Endothelial cell of umbilical vein (primary cell): ENCODE measurements around the gene CEP63. TPM values are rescaled to one million over a fixed set of nuclear protein-coding genes. Genes with fewer than 3 reads are reported as not detected.

ENCODE experiments used
- BruUV-seq: library from RNA; stranded (reverse); fragments of 400-500 nt; replicated peaks from 2 replicates; lab custom pipeline; 2021; lab: Mats Ljungman, UMichigan
- CTCF ChIA-PET: fragments of 300-600, 350-600 bp; sonication (Branson Sonifier 250); formaldehyde crosslinking; loops from one replicate; lab custom pipeline; 2021; ENCODE audit warnings: antibody characterized with exemption, inconsistent platforms; lab: Charles Lee
- POLR2A ChIA-PET: fragments of 300-600, 350-600 bp; sonication (Branson Sonifier 250); formaldehyde crosslinking; loops from one replicate; lab custom pipeline; 2021; ENCODE audit warnings: antibody characterized with exemption, inconsistent platforms; lab: Charles Lee
- DNase-seq: peaks from one replicate; pipeline ENCODE4 v3.0.0-alpha.2; 2011; ENCODE audit warnings: low read depth, low spot score
- FAIRE-seq: peaks from 2 replicates; lab custom pipeline; 2011; peaks lifted over from hg19 to GRCh38; lab: Jason Lieb, UNC
- H2AFZ ChIP-seq: 2 replicates; pipeline ENCODE4 v1.6.0; 2012; ENCODE audit warnings: low read depth, low read length, control low read depth, inconsistent platforms
- H3K27ac ChIP-seq: 2 replicates; pipeline ENCODE4 v1.5.1; 2011; ENCODE audit warnings: low read depth, mild to moderate bottlenecking, control low read depth, low read length, moderate library complexity; ENCODE audit not compliant: insufficient read depth
- H3K27me3 ChIP-seq, 2 experiments: 2 replicates each; pipeline versions ENCODE4 v1.6.0 to v1.6.1; 2011; ENCODE audit warnings: low read length in 2 of 2, mixed read lengths in 1 of 2; ENCODE audit not compliant: control insufficient read depth in 2 of 2, insufficient read depth in 2 of 2
- H3K36me3 ChIP-seq, 2 experiments: 2 replicates in 1 of 2; 3 replicates in 1 of 2; pipeline ENCODE4 v1.5.1; 2011; ENCODE audit warnings: low read length in 2 of 2, mild to moderate bottlenecking in 1 of 2, moderate library complexity in 1 of 2; ENCODE audit not compliant: control insufficient read depth in 2 of 2, insufficient read depth in 2 of 2; ENCODE audit errors: extremely low read depth in 1 of 2
- H3K4me1 ChIP-seq: 3 replicates; pipeline ENCODE4 v1.5.1; 2011; ENCODE audit warnings: mild to moderate bottlenecking, low read length; ENCODE audit not compliant: control insufficient read depth, insufficient read depth; ENCODE audit errors: extremely low read depth
- H3K4me2 ChIP-seq: 2 replicates; pipeline ENCODE4 v1.6.1; 2011; ENCODE audit warnings: low read length, control low read depth, mixed read lengths; ENCODE audit not compliant: insufficient read depth
- H3K4me3 ChIP-seq, 3 experiments: fragments of 200-600 bp in 1 of 3; sonication (generic), shearing (Covaris generic) in 1 of 3; replicated peaks in 1 of 3; 2 replicates each; pipeline ENCODE4 v1.5.1; 2011 to 2016; ENCODE audit warnings: control low read depth in 3 of 3, low read length in 3 of 3, mild to moderate bottlenecking in 2 of 3, inconsistent platforms in 1 of 3, low read depth in 1 of 3, moderate library complexity in 1 of 3; ENCODE audit not compliant: insufficient read depth in 1 of 3
- H3K79me2 ChIP-seq: 2 replicates; pipeline ENCODE4 v1.6.0; 2012; ENCODE audit warnings: low read length, inconsistent platforms; ENCODE audit not compliant: control insufficient read depth, insufficient read depth
- H3K9ac ChIP-seq: replicated peaks from 2 replicates; pipeline ENCODE3; 2011; ENCODE audit warnings: low read length, control low read depth; ENCODE audit not compliant: insufficient read depth; ENCODE audit errors: extremely low read depth
- H3K9me1 ChIP-seq: replicated peaks from 3 replicates; pipeline ENCODE4 v1.6.0; 2011; ENCODE audit warnings: mild to moderate bottlenecking, low read length; ENCODE audit not compliant: control insufficient read depth, insufficient read depth; ENCODE audit errors: extremely low read depth
- H3K9me3 ChIP-seq: replicated peaks from 2 replicates; pipeline ENCODE4 v1.5.1; 2012; ENCODE audit warnings: low read length, inconsistent platforms; ENCODE audit not compliant: control insufficient read depth, insufficient read depth
- H4K20me1 ChIP-seq: replicated peaks from 2 replicates; pipeline ENCODE3; 2011; ENCODE audit warnings: mild to moderate bottlenecking, low read length; ENCODE audit not compliant: control insufficient read depth, insufficient read depth; ENCODE audit errors: extremely low read depth
- EZH2 ChIP-seq: IDR thresholded peaks from 2 replicates; pipeline ENCODE4 v1.6.1; 2012; ENCODE audit warnings: borderline replicate concordance, low read depth, mild to moderate bottlenecking, moderate library complexity, low read length, inconsistent platforms; ENCODE audit not compliant: severe bottlenecking
- FOS ChIP-seq: IDR thresholded peaks from 2 replicates; pipeline ENCODE4 v1.6.1; 2011; ENCODE audit warnings: mild to moderate bottlenecking, low read length, moderate library complexity, borderline replicate concordance; ENCODE audit not compliant: insufficient read depth
- GATA2 ChIP-seq: IDR thresholded peaks from 2 replicates; pipeline ENCODE4 v1.7.0; 2011; ENCODE audit warnings: low read depth, mild to moderate bottlenecking, moderate library complexity, mixed read lengths, low read length; ENCODE audit not compliant: insufficient read length, insufficient read depth
- JUN ChIP-seq: IDR thresholded peaks from 2 replicates; pipeline ENCODE4 v1.6.1; 2011; ENCODE audit warnings: borderline replicate concordance, low read depth; ENCODE audit not compliant: insufficient read length, insufficient read depth
- MAX ChIP-seq: IDR thresholded peaks from 2 replicates; pipeline ENCODE4 v1.6.1; 2011; ENCODE audit not compliant: insufficient read depth, insufficient read length
- MYC ChIP-seq: IDR thresholded peaks from one replicate; pipeline ENCODE4 v1.6.1; 2011; ENCODE audit warnings: mild to moderate bottlenecking, low read depth, low read length
- POLR2A ChIP-seq: IDR thresholded peaks from 2 replicates; pipeline ENCODE4 v1.6.1; 2012; ENCODE audit warnings: low read depth, mild to moderate bottlenecking, control low read depth, low read length
- POLR2AphosphoS5 ChIP-seq: IDR thresholded peaks from 2 replicates; pipeline ENCODE4 v1.6.1; 2012; ENCODE audit warnings: low read depth, mild to moderate bottlenecking, control low read depth, low read length, moderate library complexity; ENCODE audit not compliant: insufficient read depth
- dilution Hi-C: fragments of 300-500 bp; cut with MboI; formaldehyde crosslinking; loops from one replicate; pipeline ENCODE4 v1.15.0; 2019; ENCODE audit warnings: low sequenced_read_pairs; ENCODE audit not compliant: extremely low pct_ligation_motif_present
- intact Hi-C: fragments of 100-400 bp; cut with micrococcal nuclease; formaldehyde crosslinking; loops from one replicate; pipeline ENCODE4 v1.10.0; 2022
- polyA plus RNA-seq, 4 experiments: library from polyadenylated mRNA; depleted of rRNA in 3 of 4; stranded (reverse) in 3 of 4; unstranded in 1 of 4; fragments of >200 nt; gene quantifications; 2 replicates each; pipeline versions ENCODE4 v1.2.1 to v1.2.3, GENCODE V29; 2011 to 2012; ENCODE audit warnings: missing spikeins in 1 of 4
- total RNA-seq: library from RNA; stranded (reverse); gene quantifications from 2 replicates; pipeline ENCODE4 v1.2.3, GENCODE V29; 2021
- TF ChIP-seq, protein P1 (sequence below), 2 donors: IDR thresholded peaks; 1 replicate in 1 of 2; 2 replicates in 1 of 2; pipeline ENCODE4 v1.5.1; 2011; ENCODE audit warnings: low read length in 2 of 2, mild to moderate bottlenecking in 2 of 2, moderate library complexity in 2 of 2, control low read depth in 1 of 2, inconsistent platforms in 1 of 2, low read depth in 1 of 2; ENCODE audit not compliant: insufficient read depth in 1 of 2; ENCODE audit errors: extremely low read depth in 1 of 2

Gene CEP63
- total and polyA plus RNA-seq, 2 donors (not counting 3 experiments of a cell fraction or from before 2014, with no cell fraction given), result 5.7 to 29.4 TPM

DNA sequence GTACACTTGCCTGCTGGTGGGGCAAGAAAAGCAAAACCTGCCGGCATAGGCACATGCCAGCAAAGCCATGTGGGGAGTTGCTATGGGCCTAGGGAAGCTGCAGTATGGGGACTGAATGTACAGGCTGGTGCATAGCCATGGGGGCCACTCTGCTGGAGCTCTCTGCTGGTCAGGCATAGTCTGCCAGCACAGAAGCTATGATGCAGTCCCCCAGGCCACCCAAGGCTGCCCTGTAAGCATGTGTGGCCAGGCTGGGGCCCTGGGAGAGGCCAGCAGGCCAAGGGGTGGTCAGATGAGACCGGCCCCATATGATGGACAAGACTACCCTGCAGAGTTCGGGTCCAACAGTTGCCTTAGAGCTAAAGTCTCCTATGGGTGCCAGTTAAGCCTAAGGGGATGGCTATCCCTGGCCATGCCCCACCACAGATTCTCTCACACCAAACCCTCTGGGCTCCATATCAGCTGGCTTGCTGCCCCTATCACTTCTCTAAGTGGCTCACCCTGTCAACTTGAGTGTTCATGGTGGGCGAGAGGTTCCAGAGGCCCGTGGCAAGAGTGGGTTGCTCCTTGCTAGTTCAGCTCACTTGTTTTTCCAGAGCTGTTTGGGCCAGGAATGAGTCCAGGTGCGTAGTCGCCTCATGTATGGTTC is 41.8 kb downstream of the CEP63 start:
- H3K36me3 ChIP-seq, result no peaks in the 10 kb centered on the region
- BruUV-seq, result no TSS peak
- FAIRE-seq (no peak), DNase-seq (no peak)
- no peak overlapping the region for H2AFZ ChIP-seq
- H3K4me2 ChIP-seq, result no peak overlapping the region
- POLR2A ChIA-PET, result no interaction called here
- H3K27me3 ChIP-seq, result no peaks in the 10 kb centered on the region
- no peaks in the 10 kb centered on the region for H4K20me1 ChIP-seq
- CTCF ChIA-PET, result no interaction called here
- H3K27ac ChIP-seq, result no peak overlapping the region
- no peak overlapping the region for H3K9ac ChIP-seq
- peaks cover 2% of the 10 kb centered on the region for H3K79me2 ChIP-seq
- TF ChIP-seq GATA2 (no peak), POLR2AphosphoS5 (no peak), JUN (no peak)
- intact Hi-C loops, result no loop called here
- dilution Hi-C loops, result no loop called here
- H3K4me1 ChIP-seq, result no peaks in the 10 kb centered on the region
- H3K4me3 ChIP-seq, result no peak overlapping the region
- no peaks in the 10 kb centered on the region for H3K9me3 ChIP-seq
- H3K9me1 ChIP-seq, result no peaks in the 10 kb centered on the region

DNA sequence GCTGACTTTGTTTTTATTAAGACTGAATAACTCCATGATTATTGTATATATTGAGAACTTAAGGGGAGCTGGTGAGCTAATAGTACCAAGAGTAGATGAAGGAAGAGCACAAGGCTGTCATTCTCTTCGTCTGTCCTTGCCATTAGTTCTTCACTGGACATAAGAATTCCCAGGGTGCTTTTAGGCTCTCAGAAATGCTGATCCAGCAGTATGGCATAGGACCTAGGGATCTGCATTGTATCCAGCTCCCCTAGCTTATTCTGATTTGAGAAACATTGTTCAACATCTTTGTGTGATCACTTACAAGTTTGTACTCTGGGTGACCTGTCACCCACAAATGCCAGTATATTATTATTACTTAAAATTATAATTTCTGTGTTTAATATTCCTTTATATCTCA is 47.6 kb downstream of the CEP63 start:
- TF ChIP-seq EZH2 (no peak), FOS (no peak), MYC (no peak), MAX (no peak), POLR2AphosphoS5 (no peak), GATA2 (no peak), JUN (no peak), POLR2A (no peak)
- TF ChIP-seq, protein P1, sequence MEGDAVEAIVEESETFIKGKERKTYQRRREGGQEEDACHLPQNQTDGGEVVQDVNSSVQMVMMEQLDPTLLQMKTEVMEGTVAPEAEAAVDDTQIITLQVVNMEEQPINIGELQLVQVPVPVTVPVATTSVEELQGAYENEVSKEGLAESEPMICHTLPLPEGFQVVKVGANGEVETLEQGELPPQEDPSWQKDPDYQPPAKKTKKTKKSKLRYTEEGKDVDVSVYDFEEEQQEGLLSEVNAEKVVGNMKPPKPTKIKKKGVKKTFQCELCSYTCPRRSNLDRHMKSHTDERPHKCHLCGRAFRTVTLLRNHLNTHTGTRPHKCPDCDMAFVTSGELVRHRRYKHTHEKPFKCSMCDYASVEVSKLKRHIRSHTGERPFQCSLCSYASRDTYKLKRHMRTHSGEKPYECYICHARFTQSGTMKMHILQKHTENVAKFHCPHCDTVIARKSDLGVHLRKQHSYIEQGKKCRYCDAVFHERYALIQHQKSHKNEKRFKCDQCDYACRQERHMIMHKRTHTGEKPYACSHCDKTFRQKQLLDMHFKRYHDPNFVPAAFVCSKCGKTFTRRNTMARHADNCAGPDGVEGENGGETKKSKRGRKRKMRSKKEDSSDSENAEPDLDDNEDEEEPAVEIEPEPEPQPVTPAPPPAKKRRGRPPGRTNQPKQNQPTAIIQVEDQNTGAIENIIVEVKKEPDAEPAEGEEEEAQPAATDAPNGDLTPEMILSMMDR (IDR thresholded peaks at IDR 0.05; ENCODE audit: extremely low read depth in 1 of 2, insufficient read depth in 1 of 2, low read depth in 1 of 2, low read length in 2 of 2), result no peak
- Histone ChIP-seq H3K4me1 (no peaks in the 10 kb centered on the region), H3K4me2 (no peak overlapping the region), H3K9ac (no peak overlapping the region), H3K27me3 (no peaks in the 10 kb centered on the region), H2AFZ (no peak overlapping the region), H3K27ac (no peak overlapping the region), H4K20me1 (no peaks in the 10 kb centered on the region), H3K9me1 (no peaks in the 10 kb centered on the region), H3K36me3 (peaks cover 0 to 5% of the 10 kb centered on the region in 2 experiments), H3K9me3 (no peaks in the 10 kb centered on the region), H3K4me3 (no peak overlapping the region), H3K79me2 (peaks cover under 1% of the 10 kb centered on the region)
- dilution Hi-C loops (no loop called here), intact Hi-C loops (no loop called here)
- no peak for FAIRE-seq
- POLR2A ChIA-PET, result interaction anchor here (0.6 kb wide), 2 partner anchors 778 to 1953 kb away, joined by 3 read pairs; no protein-coding TSS in a partner anchor
- no TSS peak for BruUV-seq
- DNase-seq, result no peak
- CTCF ChIA-PET, result no interaction called here
